ENCODE results near the gene KRT82.

DNA sequence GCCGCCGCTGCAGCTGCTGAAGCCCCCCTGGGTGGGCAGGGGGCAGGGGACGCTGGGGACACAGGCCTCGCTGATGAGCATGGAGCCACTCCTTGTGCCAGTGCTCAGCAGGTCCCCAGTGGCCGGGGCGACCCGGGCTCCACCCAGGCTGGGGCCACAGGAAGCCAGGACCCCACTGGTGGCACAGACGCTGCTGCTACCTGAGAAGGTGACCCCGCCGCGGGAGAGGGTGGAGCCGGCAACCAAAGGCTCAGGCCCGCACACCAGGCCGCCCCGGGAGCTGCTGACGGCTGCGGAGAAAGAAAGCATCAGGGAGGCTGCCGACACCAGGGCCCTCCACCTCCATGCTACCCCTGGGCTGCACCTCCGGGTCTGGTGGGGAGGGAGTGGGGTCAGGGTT, 28.0 kb downstream of the KRT82 start:
- TF ChIP-seq, protein P1, sequence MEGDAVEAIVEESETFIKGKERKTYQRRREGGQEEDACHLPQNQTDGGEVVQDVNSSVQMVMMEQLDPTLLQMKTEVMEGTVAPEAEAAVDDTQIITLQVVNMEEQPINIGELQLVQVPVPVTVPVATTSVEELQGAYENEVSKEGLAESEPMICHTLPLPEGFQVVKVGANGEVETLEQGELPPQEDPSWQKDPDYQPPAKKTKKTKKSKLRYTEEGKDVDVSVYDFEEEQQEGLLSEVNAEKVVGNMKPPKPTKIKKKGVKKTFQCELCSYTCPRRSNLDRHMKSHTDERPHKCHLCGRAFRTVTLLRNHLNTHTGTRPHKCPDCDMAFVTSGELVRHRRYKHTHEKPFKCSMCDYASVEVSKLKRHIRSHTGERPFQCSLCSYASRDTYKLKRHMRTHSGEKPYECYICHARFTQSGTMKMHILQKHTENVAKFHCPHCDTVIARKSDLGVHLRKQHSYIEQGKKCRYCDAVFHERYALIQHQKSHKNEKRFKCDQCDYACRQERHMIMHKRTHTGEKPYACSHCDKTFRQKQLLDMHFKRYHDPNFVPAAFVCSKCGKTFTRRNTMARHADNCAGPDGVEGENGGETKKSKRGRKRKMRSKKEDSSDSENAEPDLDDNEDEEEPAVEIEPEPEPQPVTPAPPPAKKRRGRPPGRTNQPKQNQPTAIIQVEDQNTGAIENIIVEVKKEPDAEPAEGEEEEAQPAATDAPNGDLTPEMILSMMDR (IDR thresholded peaks at IDR 0.05; ENCODE audit: low read length) = no peak
- TF ChIP-seq EZH2 (optimal IDR thresholded peaks at IDR 0.05; ENCODE audit: low read depth, low read length) = no peak
